Kidney (tissue), 14 donors: ENCODE data around the gene ZNF280D. TPM values are rescaled to one million over a fixed set of nuclear protein-coding genes. Genes with fewer than 3 reads are reported as not detected.

Experiments
- DNase-seq, 5 donors: peaks; one replicate each; pipeline ENCODE4 v3.0.0-alpha.2; 2013 to 2020
- FAIRE-seq: peaks from 2 replicates; lab custom pipeline; 2012; peaks lifted over from hg19 to GRCh38; lab: Jason Lieb, UNC
- H3K27ac ChIP-seq, 2 donors: one replicate each; pipeline ENCODE4 v1.7.0; 2013; ENCODE audit warnings: low read depth in 2 of 2, low read length in 2 of 2, inconsistent platforms in 1 of 2
- H3K27me3 ChIP-seq: one replicate; pipeline ENCODE4 v1.7.1; 2013; ENCODE audit warnings: low read length, inconsistent platforms; ENCODE audit not compliant: control insufficient read depth, insufficient read depth
- H3K36me3 ChIP-seq, 3 donors: one replicate each; pipeline versions ENCODE4 v1.7.0 to v1.7.1; 2013; ENCODE audit warnings: low read length in 3 of 3, control low read depth in 1 of 3, inconsistent platforms in 1 of 3; ENCODE audit not compliant: insufficient read depth in 3 of 3, control insufficient read depth in 2 of 3
- H3K4me1 ChIP-seq, 3 donors: one replicate each; pipeline versions ENCODE4 v1.7.0 to v1.7.1; 2013; ENCODE audit warnings: low read length in 3 of 3, inconsistent platforms in 1 of 3, low read depth in 1 of 3; ENCODE audit not compliant: control insufficient read depth in 2 of 3, insufficient read depth in 2 of 3
- H3K4me3 ChIP-seq, 3 donors: one replicate each; pipeline versions ENCODE4 v1.7.0 to v1.8.1; 2013; ENCODE audit warnings: low read length in 3 of 3, control low read depth in 1 of 3, inconsistent platforms in 1 of 3
- H3K9ac ChIP-seq, 3 donors: one replicate each; pipeline versions ENCODE4 v1.7.0 to v1.7.1; 2013; ENCODE audit warnings: low read length in 3 of 3, control low read depth in 1 of 3, inconsistent platforms in 1 of 3
- H3K9me3 ChIP-seq, 3 donors: one replicate each; pipeline versions ENCODE4 v1.7.0 to v1.7.1; 2013; ENCODE audit warnings: low read length in 3 of 3, control low read depth in 1 of 3, inconsistent platforms in 1 of 3; ENCODE audit not compliant: control insufficient read depth in 2 of 3, insufficient read depth in 1 of 3
- CTCF ChIP-seq: IDR thresholded peaks from 3 replicates; pipeline ENCODE4 v1.5.1; 2012; ENCODE audit warnings: mild to moderate bottlenecking, moderate library complexity, borderline replicate concordance; ENCODE audit not compliant: insufficient read depth; ENCODE audit errors: extremely low read depth
- intact Hi-C: fragments of 100-400 bp; cut with DNase I; formaldehyde crosslinking; loops from one replicate; pipeline ENCODE4 v1.11.1; 2022
- polyA plus RNA-seq: library from polyadenylated mRNA; stranded (reverse); fragments of 350-450 nt; fragmentation: Illumina TruSeq; extraction: RNeasy Lipid Tissue Mini Kit (QIAGEN cat#74804); gene quantifications from one replicate; pipeline ENCODE4 v1.2.3, GENCODE V29; 2014; ENCODE audit warnings: low read depth, low replicate concordance; ENCODE audit not compliant: insufficient read depth
- total RNA-seq: library from RNA; stranded (reverse); fragmentation: NEBNext Ultra II Directional; extraction: Animal tissue kit (Norgen Biotek cat#: 25700); gene quantifications from one replicate; pipeline ENCODE4 v1.2.1, GENCODE V29; 2021
- donor health status: control.
- donor health status: control.
- donor health status: control.
- donor health status: control.
- donor health status: control.
- donor health status: DM: yes; HTN: yes; CAD: no.
- donor health status: Normal renal cell carcinoma (clear cell type).

ZNF280D gene
- total and polyA plus RNA-seq, 2 donors from 2014 or later: 13.7 to 50.0 TPM

- Histone ChIP-seq H3K4me1 (peaks cover 0 to 5% (median 0%) of the 10 kb centered on the region in 3 donors), H3K9me3 (no peaks in the 10 kb centered on the region), H3K27me3 (no peaks in the 10 kb centered on the region), H3K4me3 (no peak overlapping the region), H3K27ac (no peak overlapping the region), H3K36me3 (no peaks in the 10 kb centered on the region), H3K9ac (no peak overlapping the region)
- DNase-seq (no peak), FAIRE-seq (no peak)
- TF ChIP-seq CTCF: no peak
- intact Hi-C loops: no loop called here
Observed at GRCh38 chr15:56724232-56724631, 9.1 kb downstream of the ZNF280D start.

- H3K4me1 ChIP-seq: peaks cover 0 to 5% (median 0%) of the 10 kb centered on the region in 3 donors
- no peak overlapping the region for H3K4me3 ChIP-seq
- no peak for TF ChIP-seq CTCF
- intact Hi-C loops: no loop called here
- H3K9me3 ChIP-seq: no peaks in the 10 kb centered on the region
- FAIRE-seq: no peak
- no peaks in the 10 kb centered on the region for H3K36me3 ChIP-seq
- no peak overlapping the region for H3K27ac ChIP-seq
- no peak for DNase-seq
- H3K9ac ChIP-seq: no peak overlapping the region
- H3K27me3 ChIP-seq: no peaks in the 10 kb centered on the region
Observed at GRCh38 chr15:56723787-56724186, 9.5 kb downstream of the ZNF280D start.

- Histone ChIP-seq H3K4me3 (no peak overlapping the region), H3K27ac (no peak overlapping the region), H3K27me3 (no peaks in the 10 kb centered on the region), H3K4me1 (peaks cover 0 to 5% (median 0%) of the 10 kb centered on the region in 3 donors), H3K9me3 (no peaks in the 10 kb centered on the region), H3K9ac (no peak overlapping the region), H3K36me3 (no peaks in the 10 kb centered on the region)
- intact Hi-C loops: no loop called here
- no peak for TF ChIP-seq CTCF
- FAIRE-seq (no peak), DNase-seq (no peak)
Observed at GRCh38 chr15:56719774-56720555, 13.3 kb downstream of the ZNF280D start.
